Measurements from ENCODE around the gene TULP4.
"Not testable (repeated sequence)": the region's sequence is repeated elsewhere in the genome, so short reads cannot be mapped to it uniquely, and the experiment has no call there.

The TULP4 gene

DNA sequence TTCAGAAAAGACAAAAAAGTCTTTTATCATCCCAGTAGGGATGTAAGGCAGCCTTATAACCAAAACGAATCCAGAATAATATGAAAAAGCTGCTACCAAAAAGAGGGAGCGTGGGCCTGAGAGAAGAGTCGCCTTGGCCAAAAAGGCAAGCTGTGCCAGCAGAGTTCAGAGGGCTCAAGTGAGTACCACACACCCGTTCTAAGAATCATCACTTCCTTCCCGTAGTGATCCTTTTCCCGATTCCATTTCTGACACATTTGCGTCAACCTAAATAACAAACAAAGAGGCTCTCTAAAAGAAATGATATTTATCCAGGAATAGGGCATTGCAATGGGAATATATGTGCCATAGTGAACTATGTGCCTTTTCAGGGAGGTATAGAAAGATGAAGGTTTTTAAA is 243.8 kb downstream of the TULP4 start (continued):
- no peak for TF ChIP-seq TCF4 (CRISPR knock-in tag; IDR thresholded peaks at IDR 0.05; ENCODE audit: borderline replicate concordance)

DNA sequence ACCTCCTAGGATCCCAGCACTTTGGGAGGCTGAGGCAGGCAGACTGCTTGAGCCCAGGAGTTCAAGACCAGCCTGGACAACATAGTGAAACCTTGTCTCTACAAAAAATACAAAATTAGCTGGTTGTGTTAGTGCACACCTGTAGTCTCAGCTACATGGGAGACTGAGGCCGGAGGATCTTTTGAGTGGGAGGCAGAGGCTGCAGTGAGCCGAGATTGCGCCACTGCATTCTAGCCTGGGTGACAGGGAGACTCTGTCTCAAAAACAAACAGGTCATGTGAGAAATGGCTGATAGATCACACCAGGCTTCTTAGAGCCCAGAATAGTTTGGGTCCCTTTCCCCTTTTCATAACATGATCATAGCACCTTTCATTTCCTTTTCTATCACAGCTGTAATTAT is 244.8 kb downstream of the TULP4 start:
- ATAC-seq, result not testable (repeated sequence)

DNA sequence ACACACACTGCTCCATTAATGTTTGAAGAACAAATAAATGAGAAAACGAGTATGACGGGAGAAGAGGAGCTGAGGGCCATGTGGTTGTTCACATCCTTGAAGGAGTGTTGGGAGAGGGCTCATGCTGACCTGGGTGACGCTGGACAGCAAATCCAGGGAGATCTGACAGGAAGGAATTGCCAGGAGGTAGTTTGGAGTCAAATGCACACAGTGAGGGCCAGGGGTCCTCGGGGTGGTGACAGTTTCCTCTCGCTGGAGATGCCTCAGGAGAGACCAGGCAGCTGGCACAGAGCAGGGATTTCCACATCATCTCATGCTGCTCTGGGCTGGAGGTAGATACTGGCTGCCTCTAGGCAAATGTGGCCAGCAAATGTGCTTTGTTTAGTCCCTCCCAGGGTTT is 245.7 kb downstream of the TULP4 start:
- TF ChIP-seq PPARA (CRISPR knock-in tag; IDR thresholded peaks at IDR 0.05; ENCODE audit: borderline replicate concordance), result no peak
- ATAC-seq, result no peak

DNA sequence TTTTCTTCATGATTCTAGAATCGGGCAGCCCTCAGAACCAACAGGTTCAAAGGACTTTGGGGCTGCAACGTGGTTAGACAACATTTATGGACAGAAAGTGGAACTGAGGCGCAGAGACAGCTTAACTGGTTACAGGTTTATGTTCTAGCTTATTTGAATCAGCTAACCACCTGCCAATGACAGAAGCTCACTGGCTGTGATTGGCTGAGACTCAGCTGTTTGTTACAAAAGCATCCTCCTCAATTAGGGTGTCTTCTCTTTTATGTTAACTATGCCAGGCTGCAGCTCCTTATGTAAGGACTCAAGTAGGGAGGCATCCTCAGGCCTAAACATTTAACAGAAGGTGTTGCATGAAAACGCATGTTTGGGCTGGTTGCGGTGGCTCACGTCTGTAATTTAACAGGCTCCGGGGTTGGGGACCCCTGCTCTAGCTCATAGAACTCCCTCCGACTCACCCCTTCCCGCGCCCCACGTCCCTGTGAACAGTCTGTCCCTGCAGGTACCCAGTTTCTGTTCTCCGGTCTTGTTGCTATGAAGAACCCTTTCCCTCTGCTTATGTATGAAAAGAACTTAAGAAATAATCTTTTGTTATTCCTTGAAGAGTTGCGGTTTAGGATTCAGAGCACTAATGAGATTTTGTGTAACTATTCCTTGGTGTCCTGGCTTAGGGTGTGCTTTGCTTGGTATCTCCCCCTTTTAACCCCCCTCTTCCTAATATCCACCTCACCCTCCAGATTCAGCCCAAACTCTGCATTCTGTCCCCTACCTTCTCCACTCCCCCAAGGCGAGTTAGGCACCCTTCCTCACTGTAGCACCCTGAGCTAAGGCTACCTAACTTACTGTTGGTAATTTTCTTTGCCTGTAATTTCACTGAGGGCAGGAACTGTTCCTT is 246.4 kb downstream of the TULP4 start:
- TF ChIP-seq OSR1 (CRISPR knock-in tag; IDR thresholded peaks at IDR 0.05) (no peak), TCF4 (CRISPR knock-in tag; IDR thresholded peaks at IDR 0.05; ENCODE audit: borderline replicate concordance) (no peak), ZC3H10 (CRISPR knock-in tag; IDR thresholded peaks at IDR 0.05) (no peak), ZFP3 (CRISPR knock-in tag; IDR thresholded peaks at IDR 0.05) (no peak), ZNF70 (CRISPR knock-in tag; IDR thresholded peaks at IDR 0.05) (no peak), ZNF8 (CRISPR knock-in tag; IDR thresholded peaks at IDR 0.05) (no peak), TOX (CRISPR knock-in tag; IDR thresholded peaks at IDR 0.05; ENCODE audit: borderline replicate concordance) (no peak), CREB5 (CRISPR knock-in tag; IDR thresholded peaks at IDR 0.05; ENCODE audit: low read depth) (no peak), GLIS3 (CRISPR knock-in tag; IDR thresholded peaks at IDR 0.05) (no peak), ARNTL (CRISPR knock-in tag; IDR thresholded peaks at IDR 0.05; ENCODE audit: borderline replicate concordance, low read depth) (no peak), ESRRG (CRISPR knock-in tag; IDR thresholded peaks at IDR 0.05) (no peak), PPARA (CRISPR knock-in tag; IDR thresholded peaks at IDR 0.05; ENCODE audit: borderline replicate concordance) (no peak), ISL1 (CRISPR knock-in tag; IDR thresholded peaks at IDR 0.05) (no peak), RARB (CRISPR knock-in tag; IDR thresholded peaks at IDR 0.05) (no peak)
- TF ChIP-seq, protein P1, sequence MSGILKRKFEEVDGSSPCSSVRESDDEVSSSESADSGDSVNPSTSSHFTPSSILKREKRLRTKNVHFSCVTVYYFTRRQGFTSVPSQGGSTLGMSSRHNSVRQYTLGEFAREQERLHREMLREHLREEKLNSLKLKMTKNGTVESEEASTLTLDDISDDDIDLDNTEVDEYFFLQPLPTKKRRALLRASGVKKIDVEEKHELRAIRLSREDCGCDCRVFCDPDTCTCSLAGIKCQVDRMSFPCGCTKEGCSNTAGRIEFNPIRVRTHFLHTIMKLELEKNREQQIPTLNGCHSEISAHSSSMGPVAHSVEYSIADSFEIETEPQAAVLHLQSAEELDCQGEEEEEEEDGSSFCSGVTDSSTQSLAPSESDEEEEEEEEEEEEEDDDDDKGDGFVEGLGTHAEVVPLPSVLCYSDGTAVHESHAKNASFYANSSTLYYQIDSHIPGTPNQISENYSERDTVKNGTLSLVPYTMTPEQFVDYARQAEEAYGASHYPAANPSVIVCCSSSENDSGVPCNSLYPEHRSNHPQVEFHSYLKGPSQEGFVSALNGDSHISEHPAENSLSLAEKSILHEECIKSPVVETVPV (CRISPR knock-in tag; IDR thresholded peaks at IDR 0.05), result no peak
- TF ChIP-seq, protein P2, sequence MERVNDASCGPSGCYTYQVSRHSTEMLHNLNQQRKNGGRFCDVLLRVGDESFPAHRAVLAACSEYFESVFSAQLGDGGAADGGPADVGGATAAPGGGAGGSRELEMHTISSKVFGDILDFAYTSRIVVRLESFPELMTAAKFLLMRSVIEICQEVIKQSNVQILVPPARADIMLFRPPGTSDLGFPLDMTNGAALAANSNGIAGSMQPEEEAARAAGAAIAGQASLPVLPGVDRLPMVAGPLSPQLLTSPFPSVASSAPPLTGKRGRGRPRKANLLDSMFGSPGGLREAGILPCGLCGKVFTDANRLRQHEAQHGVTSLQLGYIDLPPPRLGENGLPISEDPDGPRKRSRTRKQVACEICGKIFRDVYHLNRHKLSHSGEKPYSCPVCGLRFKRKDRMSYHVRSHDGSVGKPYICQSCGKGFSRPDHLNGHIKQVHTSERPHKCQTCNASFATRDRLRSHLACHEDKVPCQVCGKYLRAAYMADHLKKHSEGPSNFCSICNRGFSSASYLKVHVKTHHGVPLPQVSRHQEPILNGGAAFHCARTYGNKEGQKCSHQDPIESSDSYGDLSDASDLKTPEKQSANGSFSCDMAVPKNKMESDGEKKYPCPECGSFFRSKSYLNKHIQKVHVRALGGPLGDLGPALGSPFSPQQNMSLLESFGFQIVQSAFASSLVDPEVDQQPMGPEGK (CRISPR knock-in tag; IDR thresholded peaks at IDR 0.05; ENCODE audit: borderline replicate concordance), result no peak
- TF ChIP-seq, protein P3, sequence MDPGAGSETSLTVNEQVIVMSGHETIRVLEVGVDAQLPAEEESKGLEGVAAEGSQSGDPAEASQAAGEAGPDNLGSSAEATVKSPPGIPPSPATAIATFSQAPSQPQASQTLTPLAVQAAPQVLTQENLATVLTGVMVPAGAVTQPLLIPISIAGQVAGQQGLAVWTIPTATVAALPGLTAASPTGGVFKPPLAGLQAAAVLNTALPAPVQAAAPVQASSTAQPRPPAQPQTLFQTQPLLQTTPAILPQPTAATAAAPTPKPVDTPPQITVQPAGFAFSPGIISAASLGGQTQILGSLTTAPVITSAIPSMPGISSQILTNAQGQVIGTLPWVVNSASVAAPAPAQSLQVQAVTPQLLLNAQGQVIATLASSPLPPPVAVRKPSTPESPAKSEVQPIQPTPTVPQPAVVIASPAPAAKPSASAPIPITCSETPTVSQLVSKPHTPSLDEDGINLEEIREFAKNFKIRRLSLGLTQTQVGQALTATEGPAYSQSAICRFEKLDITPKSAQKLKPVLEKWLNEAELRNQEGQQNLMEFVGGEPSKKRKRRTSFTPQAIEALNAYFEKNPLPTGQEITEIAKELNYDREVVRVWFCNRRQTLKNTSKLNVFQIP (CRISPR knock-in tag; IDR thresholded peaks at IDR 0.05; ENCODE audit: borderline replicate concordance, low read depth), result no peak
- ATAC-seq, result no peak

DNA sequence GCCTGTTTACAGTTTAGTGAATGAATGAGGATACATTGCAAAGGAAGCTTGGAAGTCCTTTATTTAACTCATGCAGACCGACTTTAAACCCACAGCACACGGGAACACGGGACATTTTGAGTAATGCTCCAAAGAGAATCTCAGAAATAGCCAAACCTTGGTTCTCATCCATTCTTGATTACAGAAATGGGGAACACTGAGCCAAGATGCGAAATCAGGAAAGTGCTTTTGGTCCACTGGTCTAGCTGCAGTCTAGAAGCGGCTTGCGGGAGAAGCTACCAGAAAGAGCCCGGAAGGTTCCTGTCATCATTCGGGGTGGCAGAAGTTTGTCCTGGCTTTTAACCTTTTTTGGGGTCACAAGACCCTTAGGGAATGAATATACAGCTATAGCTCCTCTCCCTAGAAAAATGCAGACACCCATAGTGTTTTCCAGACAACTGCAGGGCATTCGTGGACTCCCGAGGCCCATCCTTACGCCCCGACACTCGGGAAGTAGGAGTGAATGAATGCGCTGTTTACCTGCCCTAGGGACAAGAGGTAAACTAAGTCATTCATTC is 247.2 kb downstream of the TULP4 start:
- no peak for ATAC-seq
- TF ChIP-seq RARB (CRISPR knock-in tag; IDR thresholded peaks at IDR 0.05), result no peak
- TF ChIP-seq ZNF8 (CRISPR knock-in tag; IDR thresholded peaks at IDR 0.05), result no peak
- no peak for TF ChIP-seq TOX (CRISPR knock-in tag; IDR thresholded peaks at IDR 0.05; ENCODE audit: borderline replicate concordance)
- TF ChIP-seq, protein P1 (CRISPR knock-in tag; IDR thresholded peaks at IDR 0.05), result no peak
- no peak for TF ChIP-seq ZNF565 (CRISPR knock-in tag; conservative IDR thresholded peaks at IDR 0.05; ENCODE audit: low read depth)
- TF ChIP-seq SNAI2 (CRISPR knock-in tag; IDR thresholded peaks at IDR 0.05), result no peak
- no peak for TF ChIP-seq ZFP30 (CRISPR knock-in tag; IDR thresholded peaks at IDR 0.05)
- no peak for TF ChIP-seq ZNF70 (CRISPR knock-in tag; IDR thresholded peaks at IDR 0.05)
- TF ChIP-seq, protein P2 (CRISPR knock-in tag; IDR thresholded peaks at IDR 0.05; ENCODE audit: borderline replicate concordance), result no peak
- TF ChIP-seq ZFP3 (CRISPR knock-in tag; IDR thresholded peaks at IDR 0.05), result no peak
- no peak for TF ChIP-seq CREB5 (CRISPR knock-in tag; IDR thresholded peaks at IDR 0.05; ENCODE audit: low read depth)
- TF ChIP-seq GLIS3 (CRISPR knock-in tag; IDR thresholded peaks at IDR 0.05), result no peak
- no peak for TF ChIP-seq ESRRG (CRISPR knock-in tag; IDR thresholded peaks at IDR 0.05)
- no peak for TF ChIP-seq ARNTL (CRISPR knock-in tag; IDR thresholded peaks at IDR 0.05; ENCODE audit: borderline replicate concordance, low read depth)

All from SK-N-SH treated with all-trans-retinoic acid at 6 μM for 48 hours (cell line).